Activated CD8-positive, alpha-beta memory T cell treated with anti-CD3 and anti-CD28 coated beads, Interleukin-2, amount 50 U/mL, for 4 hours (primary cell): ENCODE data around the gene DNAAF3.

Source experiments
- DNase-seq: peaks from one replicate; pipeline ENCODE4 v3.0.0-alpha.2; 2020

DNAAF3 gene

GRCh38 chr19:55115446-55116065 lies 50.9 kb downstream of the DNAAF3 start:
- no peak for DNase-seq

GRCh38 chr19:55114566-55115145 lies 51.8 kb downstream of the DNAAF3 start:
- DNase-seq = no peak

- DNase-seq = no peak
Observed at GRCh38 chr19:55113570-55114039, 52.8 kb downstream of the DNAAF3 start.

- no peak for DNase-seq
Observed at GRCh38 chr19:55112777-55113569, 53.4 kb downstream of the DNAAF3 start.

- no peak for DNase-seq
Observed at GRCh38 chr19:55112246-55112776, 54.1 kb downstream of the DNAAF3 start.

GRCh38 chr19:55111238-55111831 lies 55.1 kb downstream of the DNAAF3 start:
- DNase-seq = no peak

- DNase-seq = no peak
Observed at GRCh38 chr19:55109527-55110291, 56.7 kb downstream of the DNAAF3 start.
